Stimulated activated CD8-positive, alpha-beta memory T cell treated with anti-CD3 and anti-CD28 coated beads, Interleukin-12 subunit alpha, Interleukin-12 subunit beta, amount 100 ng/mL, for 24 hours (primary cell): Measurements from ENCODE around the gene CH25H.

Experiments
- DNase-seq: peaks from one replicate; pipeline ENCODE4 v3.0.0-alpha.2; 2020; ENCODE audit errors: extremely low read depth

CH25H gene

DNA sequence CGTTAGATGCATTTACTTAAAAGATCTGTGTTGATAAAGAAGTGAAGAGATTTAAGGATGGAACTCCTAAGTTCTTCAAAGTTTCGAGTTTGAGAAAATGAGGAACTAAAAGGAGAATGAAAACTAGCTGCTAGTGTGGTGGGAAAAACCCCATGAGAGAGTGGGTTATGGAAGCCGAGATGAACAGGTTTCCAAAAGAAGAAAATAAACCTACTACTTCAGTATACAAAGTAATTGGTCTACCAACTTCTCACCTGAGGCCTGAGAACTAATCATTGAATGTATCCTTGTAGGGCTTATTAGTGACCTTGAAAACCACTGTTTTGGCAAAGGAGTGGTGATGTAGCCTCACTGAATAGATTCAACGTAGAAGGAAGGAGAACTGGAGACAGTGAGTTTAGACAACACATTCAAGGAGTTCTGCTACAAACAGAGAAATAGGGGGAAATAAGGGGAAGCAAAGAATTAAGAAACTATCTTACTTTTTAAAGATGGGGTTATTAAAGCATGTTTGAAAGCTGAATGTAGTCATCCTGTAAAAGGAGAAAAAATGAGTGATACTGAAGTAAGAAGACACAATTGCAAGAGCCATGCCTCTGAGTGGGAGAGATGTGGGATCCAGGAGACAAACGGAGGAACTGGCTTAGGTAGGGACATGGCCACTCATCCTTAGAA, 50.8 kb downstream of the CH25H start:
- DNase-seq, result no peak
